ENCODE data around the gene NPW. TPM values are rescaled to one million over a fixed set of nuclear protein-coding genes. Genes with fewer than 3 reads are reported as not detected.

Gene NPW
- total and polyA plus RNA-seq, 2 donors (not counting 3 experiments of a cell fraction or from before 2014, with no cell fraction given), result 0.84 to 3.3 TPM

GRCh38 chr16:2033057-2033908 is 13.7 kb downstream of the NPW start:
- BruUV-seq (replicated peaks), result no TSS peak
- Histone ChIP-seq H3K9me3 (replicated peaks; ENCODE audit: control insufficient read depth, insufficient read depth, low read length) (no peaks in the 10 kb centered on the region), H3K79me2 (ENCODE audit: control insufficient read depth, insufficient read depth, low read length) (peaks cover 17% of the 10 kb centered on the region), H3K4me1 (ENCODE audit: control insufficient read depth, extremely low read depth, insufficient read depth, low read length) (peaks cover 50% of the 10 kb centered on the region), H3K36me3 (ENCODE audit: control insufficient read depth in 2 of 2, extremely low read depth in 1 of 2, insufficient read depth in 2 of 2, low read length in 2 of 2) (peaks cover 0 to 10% of the 10 kb centered on the region in 2 experiments), H3K9ac (replicated peaks; ENCODE audit: extremely low read depth, insufficient read depth, low read length) (peak overlapping the region; percentile 21), H3K4me2 (ENCODE audit: insufficient read depth, low read length) (peak overlapping the region; percentile 9), H3K27ac (ENCODE audit: insufficient read depth, low read depth, low read length) (peak overlapping the region; percentile 77), H2AFZ (ENCODE audit: low read depth, low read length) (peak overlapping the region; percentile 25), H3K4me3 (replicated peaks in 1 of 3; ENCODE audit: insufficient read depth in 1 of 3, low read depth in 1 of 3, low read length in 3 of 3) (peak overlapping the region in 1 of 3 experiments; percentile 15), H3K27me3 (ENCODE audit: control insufficient read depth in 2 of 2, insufficient read depth in 2 of 2, low read length in 2 of 2) (no peaks in the 10 kb centered on the region), H4K20me1 (replicated peaks; ENCODE audit: control insufficient read depth, extremely low read depth, insufficient read depth, low read length) (no peaks in the 10 kb centered on the region), H3K9me1 (replicated peaks; ENCODE audit: control insufficient read depth, extremely low read depth, insufficient read depth, low read length) (no peaks in the 10 kb centered on the region)
- DNase-seq (ENCODE audit: low read depth, low spot score) (peak; percentile 70), FAIRE-seq (peak; percentile 85)
- POLR2A ChIA-PET, result interaction anchor here (1.2 kb wide), 1 partner anchor 122 kb away, joined by 4 read pairs; the partner anchor contains the start of gene TRAF7
- TF ChIP-seq POLR2A (IDR thresholded peaks at IDR 0.05; ENCODE audit: low read depth, low read length) (peak; percentile 35), MYC (IDR thresholded peaks at IDR 0.05; ENCODE audit: low read depth, low read length) (no peak), POLR2AphosphoS5 (IDR thresholded peaks at IDR 0.05; ENCODE audit: insufficient read depth, low read depth, low read length) (peak; percentile 41), FOS (IDR thresholded peaks at IDR 0.05; ENCODE audit: borderline replicate concordance, insufficient read depth, low read length) (peak; percentile 27)
- intact Hi-C loops (cut with micrococcal nuclease), result loop anchor here (1.0 kb wide), 1 partner anchor 14 kb away; the partner anchor contains the start of genes NTHL1 and TSC2
- dilution Hi-C loops (cut with MboI; ENCODE audit: extremely low pct_ligation_motif_present, low sequenced_read_pairs), result loop anchor here (25.0 kb wide), 1 partner anchor 129 kb away; the partner anchor contains the start of gene TRAF7
- CTCF ChIA-PET, result interaction anchor here (1.6 to 3.6 kb wide), 4 partner anchors 10 to 23 kb away, joined by 4 to 21 read pairs (median 16); partner anchors contain the start of genes NTHL1 and TSC2
